Right ventricle myocardium superior (tissue), 1 donor: ENCODE results near the gene KATNB1. TPM values are rescaled to one million over a fixed set of nuclear protein-coding genes. Genes with fewer than 3 reads are reported as not detected.
A peak's percentile ranks its signal among the peaks of the same experiment; 100 is the strongest.

Experiments
- ATAC-seq: fragments of 200-7000 bp; cut with Tn5 transposase; one replicate; pipeline ENCODE4 v1.9.1; 2020; ENCODE audit warnings: mild to moderate bottlenecking; ENCODE audit not compliant: poor library complexity
- DNase-seq: peaks from one replicate; pipeline ENCODE4 v3.0.0-alpha.2; 2020
- intact Hi-C: fragments of 100-400 bp; cut with DNase I; formaldehyde crosslinking; loops from one replicate; pipeline ENCODE4 v1.11.2; 2022
- total RNA-seq: library from RNA; stranded (reverse); fragmentation: NEBNext Ultra II Directional; extraction: Animal tissue kit (Norgen Biotek cat#: 25700); gene quantifications from one replicate; pipeline ENCODE4 v1.2.1, GENCODE V29; 2021
- donor health status: DM: no; HTN: yes; CAD: no; lungs with severe emphysema.

The KATNB1 gene
- total RNA-seq, 1 donor from 2014 or later = 9.4 TPM

DNA sequence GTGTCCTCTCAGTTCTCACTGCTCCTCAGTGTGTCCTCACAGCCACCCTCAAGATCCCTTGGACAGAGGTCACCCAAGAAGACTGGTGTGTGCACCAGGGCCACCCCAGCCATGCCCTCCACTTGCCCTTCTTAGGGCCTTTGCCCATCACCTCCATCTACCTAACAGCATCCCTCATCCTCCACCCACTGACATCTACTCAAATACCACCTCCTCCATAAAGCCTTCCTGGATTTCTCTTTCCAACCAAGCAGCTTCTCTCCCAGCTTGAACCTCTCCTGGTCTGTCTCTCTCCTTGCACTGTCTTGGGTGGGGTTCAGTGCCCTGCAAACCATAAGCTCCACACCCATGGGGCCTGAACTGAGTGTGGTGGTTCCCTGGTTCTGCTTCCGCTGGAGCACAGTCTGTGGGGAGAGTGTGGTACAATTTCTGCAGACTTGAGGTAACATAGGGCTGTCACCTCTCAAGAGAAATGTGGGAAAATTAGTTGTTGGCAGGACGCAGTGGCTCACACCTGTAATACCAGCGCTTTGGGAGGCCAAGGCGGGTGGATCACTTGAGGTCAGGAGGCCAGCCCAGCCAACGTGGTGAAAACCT is 14.4 kb downstream of the KATNB1 start:
- no peak for ATAC-seq
- DNase-seq = peak; percentile 7
- intact Hi-C loops = loop anchor here (10.0 kb wide), 1 partner anchor 255 kb away; the partner anchor contains the start of genes USB1 and ZNF319

DNA sequence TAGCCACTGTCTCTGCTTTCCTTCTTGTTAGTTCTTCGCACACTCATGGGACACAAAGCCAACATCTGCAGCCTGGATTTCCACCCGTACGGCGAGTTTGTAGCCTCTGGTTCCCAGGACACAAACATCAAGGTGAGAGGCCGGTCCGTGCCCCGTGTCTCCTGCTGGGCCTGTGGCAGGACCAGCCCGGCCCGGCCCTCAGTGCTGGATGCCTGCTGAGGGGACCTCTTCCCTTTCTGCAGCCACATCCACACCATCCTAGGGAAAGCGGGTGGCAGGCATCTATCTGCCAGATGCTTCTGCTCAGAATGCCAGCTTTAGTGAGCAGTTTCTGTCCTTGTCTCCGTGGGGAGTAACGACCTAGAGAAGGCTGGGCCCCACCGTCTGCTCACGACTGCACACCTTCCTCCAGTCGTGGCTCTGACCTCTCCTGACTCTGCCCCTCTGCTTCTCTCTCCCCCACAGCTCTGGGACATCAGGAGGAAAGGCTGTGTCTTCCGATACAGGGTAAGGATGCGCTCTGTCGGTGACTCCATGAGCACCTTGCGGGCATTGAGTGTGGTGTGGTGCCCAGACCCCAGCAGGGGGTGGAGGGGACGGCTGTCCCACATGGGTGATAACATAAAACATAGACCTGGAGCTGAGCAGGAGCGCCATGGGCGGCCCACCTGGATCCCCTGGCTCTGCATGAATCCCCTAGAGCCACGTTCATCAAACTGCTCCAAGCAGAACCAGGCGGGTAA is 15.4 kb downstream of the KATNB1 start:
- no peak for ATAC-seq
- DNase-seq = peak; percentile 32
- intact Hi-C loops = loop anchor here (10.0 kb wide), 1 partner anchor 254 kb away; the partner anchor contains the start of genes USB1 and ZNF319

DNA sequence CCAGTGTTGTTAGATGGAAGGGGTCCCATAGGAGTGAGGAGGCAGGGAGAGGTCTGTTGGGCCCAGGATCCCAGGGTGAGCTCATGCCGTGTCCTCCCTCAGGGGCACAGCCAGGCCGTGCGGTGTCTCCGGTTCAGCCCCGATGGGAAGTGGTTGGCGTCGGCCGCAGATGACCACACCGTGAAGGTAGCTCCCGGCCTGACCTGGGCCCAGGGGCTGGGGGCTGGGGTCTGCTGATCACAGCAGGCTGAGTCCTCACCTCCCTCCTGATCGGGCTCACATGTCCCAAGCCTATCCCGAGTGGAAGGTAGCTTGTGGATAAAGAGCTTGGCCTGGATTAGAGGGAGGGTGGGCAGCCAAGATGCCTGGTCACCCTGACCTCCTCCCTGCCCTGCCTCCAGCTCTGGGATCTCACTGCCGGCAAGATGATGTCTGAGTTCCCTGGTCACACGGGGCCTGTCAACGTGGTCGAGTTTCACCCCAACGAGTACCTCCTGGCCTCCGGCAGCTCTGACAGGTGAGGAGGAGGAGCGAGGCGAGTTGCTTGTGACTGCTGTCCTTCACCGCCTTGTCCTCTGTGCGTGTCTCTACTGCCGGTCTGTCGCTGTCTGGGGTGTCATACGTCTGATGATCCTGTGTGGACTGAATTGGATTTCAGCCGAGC is 16.1 kb downstream of the KATNB1 start:
- intact Hi-C loops = loop anchor here (10.0 kb wide), 1 partner anchor 253 kb away; the partner anchor contains the start of genes USB1 and ZNF319
- peak; percentile 26 for DNase-seq
- ATAC-seq = no peak

DNA sequence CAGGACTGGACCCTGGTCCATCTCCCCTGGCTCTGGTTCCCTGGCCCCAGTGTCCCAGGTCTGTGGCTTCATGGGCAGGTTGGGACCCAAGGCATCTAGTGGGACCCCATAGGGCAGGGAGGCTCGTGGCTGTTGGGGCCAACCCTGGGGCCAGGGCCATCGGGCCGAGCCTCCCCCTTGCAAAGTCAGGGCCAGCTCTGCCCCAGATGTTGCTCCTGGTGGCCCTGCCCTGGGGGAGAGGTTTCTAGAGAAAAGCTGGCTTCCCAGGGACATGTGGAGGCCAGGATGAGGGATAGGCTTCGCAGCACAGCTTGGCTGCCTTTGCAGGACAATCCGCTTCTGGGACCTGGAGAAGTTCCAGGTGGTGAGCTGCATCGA is 16.6 kb downstream of the KATNB1 start:
- intact Hi-C loops = loop anchor here (10.0 kb wide), 1 partner anchor 253 kb away; the partner anchor contains the start of genes USB1 and ZNF319
- ATAC-seq = no peak
- DNase-seq = no peak

GRCh38 chr16:57752581-57753447 is 17.2 kb downstream of the KATNB1 start:
- DNase-seq (peak; percentile 33), ATAC-seq (no peak)
- intact Hi-C loops = loop anchor here (10.0 kb wide), 1 partner anchor 252 kb away; the partner anchor contains the start of genes USB1 and ZNF319

- DNase-seq = peak; percentile 30
- intact Hi-C loops = loop anchor here (10.0 kb wide), 1 partner anchor 251 kb away; the partner anchor contains the start of genes USB1 and ZNF319
- ATAC-seq = no peak
Measured at GRCh38 chr16:57753448-57754353, 18.1 kb downstream of the KATNB1 start.

GRCh38 chr16:57754354-57755060 is 18.9 kb downstream of the KATNB1 start:
- ATAC-seq = no peak
- DNase-seq = peak; percentile 30
- intact Hi-C loops = loop anchor here (10.0 kb wide), 1 partner anchor 250 kb away; the partner anchor contains the start of genes USB1 and ZNF319

- DNase-seq (peak; percentile 26), ATAC-seq (no peak)
- intact Hi-C loops = loop anchor here (10.0 kb wide), 1 partner anchor 250 kb away; the partner anchor contains the start of genes USB1 and ZNF319
Measured at GRCh38 chr16:57755061-57755684, 19.6 kb downstream of the KATNB1 start.

DNA sequence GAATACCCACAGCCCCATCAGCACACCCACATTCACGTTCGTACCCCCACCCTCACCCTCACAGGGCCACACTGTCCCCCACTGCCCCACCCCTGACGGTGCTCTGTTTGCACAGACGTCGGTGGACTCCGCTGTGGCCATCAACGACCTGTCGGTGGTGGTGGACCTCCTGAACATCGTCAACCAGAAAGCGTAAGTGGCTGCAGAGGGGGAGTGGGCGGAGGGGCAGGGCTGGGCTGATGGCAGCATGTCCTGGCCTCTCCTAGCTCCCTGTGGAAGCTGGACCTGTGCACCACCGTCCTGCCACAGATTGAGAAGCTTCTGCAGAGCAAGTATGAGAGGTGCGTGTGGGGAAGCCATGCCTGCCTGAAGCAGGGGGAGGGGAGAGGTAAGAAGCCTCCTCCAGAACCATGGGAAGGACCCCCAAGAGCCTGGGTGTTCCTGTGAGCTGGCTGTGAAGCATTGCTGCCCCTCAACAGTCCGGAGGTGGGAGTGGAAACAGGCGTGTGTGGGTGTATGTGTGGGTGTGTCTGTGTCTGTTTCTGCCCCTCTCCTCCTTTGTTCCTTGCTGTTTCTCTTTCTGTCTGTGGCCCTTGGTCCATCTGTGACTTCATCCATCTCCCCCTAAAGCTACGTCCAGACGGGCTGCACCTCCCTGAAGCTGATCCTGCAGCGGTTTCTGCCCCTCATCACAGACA is 20.3 kb downstream of the KATNB1 start:
- intact Hi-C loops = loop anchor here (2.0 to 10.0 kb wide), 2 partner anchors 107 to 249 kb away; partner anchors contain the start of genes USB1 and ZNF319
- peak; percentile 34 for DNase-seq
- ATAC-seq = no peak

GRCh38 chr16:57756424-57757325 is 21.1 kb downstream of the KATNB1 start:
- ATAC-seq (no peak), DNase-seq (peak; percentile 38)
- intact Hi-C loops = loop anchor here (2.0 to 10.0 kb wide), 2 partner anchors 106 to 248 kb away; partner anchors contain the start of genes USB1 and ZNF319

DNA sequence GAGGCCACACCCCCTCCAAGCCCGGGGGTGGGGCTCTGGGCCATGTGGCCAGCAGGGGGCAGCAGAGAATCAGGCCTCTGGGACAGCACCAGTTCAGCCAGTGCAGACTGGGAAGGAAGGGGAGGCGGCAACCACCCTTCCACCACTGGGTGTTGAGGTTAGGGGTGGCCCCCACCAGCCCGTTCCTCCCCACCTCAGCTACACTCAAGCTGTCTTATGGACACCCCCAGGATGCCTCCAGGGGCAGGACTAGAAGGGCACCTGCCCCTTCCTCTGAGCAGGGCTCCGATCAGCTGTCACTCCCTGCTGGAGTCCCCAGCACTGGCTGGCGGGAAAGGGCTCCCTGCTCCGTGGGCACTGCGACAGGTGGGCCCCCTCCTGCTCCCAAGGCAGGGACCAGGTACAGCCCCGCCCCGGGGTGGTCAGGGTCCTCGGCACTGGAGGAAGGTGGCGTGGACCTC is 21.8 kb downstream of the KATNB1 start:
- intact Hi-C loops = loop anchor here (2.0 to 10.0 kb wide), 2 partner anchors 105 to 247 kb away; partner anchors contain the start of genes USB1 and ZNF319
- ATAC-seq (peak; percentile 94), DNase-seq (peak; percentile 94)

DNA sequence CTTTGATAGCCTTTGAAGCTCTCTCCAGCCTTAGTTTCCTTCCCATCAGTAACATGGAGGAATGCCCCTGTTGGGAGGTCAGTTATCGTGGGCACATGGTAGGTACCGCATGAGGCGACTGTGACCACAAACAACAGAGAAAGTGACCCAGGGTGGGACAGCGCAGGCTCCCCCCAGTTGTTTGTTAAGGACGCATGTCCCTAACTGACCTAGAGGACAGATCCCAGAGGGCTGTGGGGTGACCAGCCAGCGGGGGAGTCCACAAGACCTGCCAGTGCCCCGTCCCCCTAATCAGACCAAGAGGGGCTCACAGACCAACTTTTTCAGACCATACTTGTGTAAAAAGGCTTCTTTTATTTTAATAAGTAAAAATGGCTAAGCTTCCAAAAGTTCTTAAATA is 22.3 kb downstream of the KATNB1 start:
- intact Hi-C loops = loop anchor here (2.0 to 10.0 kb wide), 2 partner anchors 105 to 247 kb away; partner anchors contain the start of genes USB1 and ZNF319
- no peak for ATAC-seq
- no peak for DNase-seq

- DNase-seq (no peak), ATAC-seq (no peak)
- intact Hi-C loops = loop anchor here (10.0 kb wide), 1 partner anchor 246 kb away; the partner anchor contains the start of genes USB1 and ZNF319
Measured at GRCh38 chr16:57758331-57759117, 23.0 kb downstream of the KATNB1 start.
